OCI-LY1 (cell line): ENCODE results near the gene DCAF15.

Source experiments
- H2AFZ ChIP-seq: fragments of 200-600 bp; sonication (generic), shearing (Covaris generic); 2 replicates; pipeline ENCODE4 v1.6.0; 2014; ENCODE audit warnings: antibody characterized with exemption, mild to moderate bottlenecking, low read length
- H3F3A ChIP-seq: fragments of 200-600 bp; sonication (generic), shearing (Covaris generic); 2 replicates; pipeline ENCODE4 v1.6.0; 2014; ENCODE audit warnings: mild to moderate bottlenecking, antibody characterized with exemption, low read length, moderate library complexity; ENCODE audit not compliant: insufficient read depth
- H3K27ac ChIP-seq: fragments of 200-600 bp; sonication (generic); 2 replicates; pipeline ENCODE4 v1.5.1; 2014; ENCODE audit warnings: low read length, mixed run types, mild to moderate bottlenecking, low read depth; ENCODE audit not compliant: poor library complexity, severe bottlenecking
- H3K27me3 ChIP-seq: fragments of 200-600 bp; sonication (generic); 2 replicates; pipeline ENCODE4 v1.6.0; 2014; ENCODE audit warnings: antibody characterized with exemption, mild to moderate bottlenecking, low read length, moderate library complexity; ENCODE audit not compliant: insufficient read depth
- H3K36me3 ChIP-seq: fragments of 200-600 bp; sonication (generic); 2 replicates; pipeline ENCODE4 v1.6.1; 2014; ENCODE audit warnings: mild to moderate bottlenecking, antibody characterized with exemption, low read length, moderate library complexity, mixed read lengths; ENCODE audit not compliant: insufficient read depth
- H3K4me1 ChIP-seq: fragments of 200-600 bp; sonication (generic); 2 replicates; pipeline ENCODE4 v1.5.1; 2014; ENCODE audit warnings: mild to moderate bottlenecking, low read length, moderate library complexity; ENCODE audit not compliant: insufficient read depth, severe bottlenecking
- H3K4me2 ChIP-seq: fragments of 200-600 bp; sonication (generic), shearing (Covaris generic); 2 replicates; pipeline ENCODE4 v1.6.1; 2014; ENCODE audit warnings: low read length
- H3K4me3 ChIP-seq: fragments of 200-600 bp; sonication (generic); 2 replicates; pipeline ENCODE4 v1.5.1; 2014; ENCODE audit warnings: low read length, low read depth, mild to moderate bottlenecking, mixed read lengths; ENCODE audit not compliant: poor library complexity, severe bottlenecking
- H3K79me2 ChIP-seq: fragments of 200-600 bp; shearing (Covaris generic); 2 replicates; pipeline ENCODE4 v1.6.1; 2016; ENCODE audit warnings: mixed run types, low read length, mixed read lengths; ENCODE audit not compliant: insufficient read depth
- H3K9ac ChIP-seq: fragments of 200-600 bp; sonication (generic), shearing (Covaris generic); 2 replicates; pipeline ENCODE4 v1.6.1; 2014; ENCODE audit warnings: mild to moderate bottlenecking, low read length, mixed read lengths
- H3K9me2 ChIP-seq: fragments of 200-600 bp; sonication (generic), shearing (Covaris generic); 2 replicates; pipeline ENCODE4 v1.6.1; 2014; ENCODE audit warnings: low read depth, mild to moderate bottlenecking, low read length, mixed read lengths
- H3K9me3 ChIP-seq: fragments of 200-600 bp; shearing (Covaris generic); 2 replicates; pipeline ENCODE4 v1.6.1; 2014; ENCODE audit warnings: low read length, mixed read lengths
- H4K20me1 ChIP-seq: fragments of 200-600 bp; sonication (generic), shearing (Covaris generic); 2 replicates; pipeline ENCODE4 v1.6.0; 2016; ENCODE audit warnings: mild to moderate bottlenecking, low read length; ENCODE audit not compliant: insufficient read depth
- EZH2 ChIP-seq: fragments of 200-600 bp; sonication (generic), shearing (Covaris generic); IDR thresholded peaks from 2 replicates; pipeline ENCODE4 v1.8.0; 2017; ENCODE audit warnings: borderline replicate concordance, mixed run types, mild to moderate bottlenecking, antibody characterized with exemption, low read length, moderate library complexity, mixed read lengths
- TF ChIP-seq, protein P1 (sequence below): fragments of 200-600 bp; sonication (generic), shearing (Covaris generic); IDR thresholded peaks from 2 replicates; pipeline ENCODE4 v1.5.1; 2017; ENCODE audit warnings: mild to moderate bottlenecking, antibody characterized with exemption, low read length, moderate library complexity, mixed read lengths

The DCAF15 gene

DNA sequence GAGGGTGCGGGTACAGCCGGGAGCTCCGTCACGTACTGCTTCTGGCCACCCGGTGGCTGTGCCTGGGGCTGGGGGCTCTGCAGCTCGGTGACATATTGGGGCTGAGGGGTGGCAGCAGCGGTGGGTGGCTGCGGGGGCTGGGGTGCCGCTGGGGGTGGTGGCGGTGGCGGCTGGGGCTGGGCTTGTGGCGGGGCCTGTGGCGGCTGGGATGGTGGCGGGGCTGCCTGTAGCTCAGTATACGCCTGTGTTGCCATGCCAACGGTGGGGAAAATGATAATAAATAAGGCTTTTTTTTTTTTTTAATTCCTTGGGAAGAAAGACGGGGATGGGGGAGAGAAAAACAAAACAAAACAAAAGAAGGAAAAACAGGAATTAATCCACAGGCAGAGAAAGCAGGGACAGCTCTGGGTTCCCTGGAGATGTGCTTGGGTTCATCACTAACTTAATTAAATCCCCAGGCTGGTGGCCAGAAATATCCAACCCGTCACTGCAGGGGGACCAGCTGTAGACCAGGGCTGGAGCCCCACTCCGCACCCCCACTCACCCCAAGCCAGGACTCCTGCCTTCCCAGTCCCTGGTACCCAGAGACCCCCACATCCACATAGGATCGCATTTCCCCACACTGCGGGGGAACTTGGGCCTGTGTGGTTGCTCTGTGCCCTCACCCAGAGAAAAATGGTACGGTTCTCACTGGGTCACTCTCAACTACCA is 41.4 kb downstream of the DCAF15 start:
- Histone ChIP-seq H3K36me3 (peaks cover 2% of the 10 kb centered on the region), H3K9me3 (0 out of 2 replicates have a peak, but pooled peaks cover under 1% of the 10 kb centered on the region), H3K9me2 (no peaks in the 10 kb centered on the region), H3K27ac (no peak overlapping the region), H3K4me1 (no peaks in the 10 kb centered on the region), H4K20me1 (no peaks in the 10 kb centered on the region), H3F3A (no peaks in the 10 kb centered on the region), H3K4me3 (no peak overlapping the region), H2AFZ (no peak overlapping the region), H3K79me2 (no peaks in the 10 kb centered on the region), H3K9ac (no peak overlapping the region), H3K27me3 (no peaks in the 10 kb centered on the region), H3K4me2 (no peak overlapping the region)
- TF ChIP-seq EZH2 = no peak

DNA sequence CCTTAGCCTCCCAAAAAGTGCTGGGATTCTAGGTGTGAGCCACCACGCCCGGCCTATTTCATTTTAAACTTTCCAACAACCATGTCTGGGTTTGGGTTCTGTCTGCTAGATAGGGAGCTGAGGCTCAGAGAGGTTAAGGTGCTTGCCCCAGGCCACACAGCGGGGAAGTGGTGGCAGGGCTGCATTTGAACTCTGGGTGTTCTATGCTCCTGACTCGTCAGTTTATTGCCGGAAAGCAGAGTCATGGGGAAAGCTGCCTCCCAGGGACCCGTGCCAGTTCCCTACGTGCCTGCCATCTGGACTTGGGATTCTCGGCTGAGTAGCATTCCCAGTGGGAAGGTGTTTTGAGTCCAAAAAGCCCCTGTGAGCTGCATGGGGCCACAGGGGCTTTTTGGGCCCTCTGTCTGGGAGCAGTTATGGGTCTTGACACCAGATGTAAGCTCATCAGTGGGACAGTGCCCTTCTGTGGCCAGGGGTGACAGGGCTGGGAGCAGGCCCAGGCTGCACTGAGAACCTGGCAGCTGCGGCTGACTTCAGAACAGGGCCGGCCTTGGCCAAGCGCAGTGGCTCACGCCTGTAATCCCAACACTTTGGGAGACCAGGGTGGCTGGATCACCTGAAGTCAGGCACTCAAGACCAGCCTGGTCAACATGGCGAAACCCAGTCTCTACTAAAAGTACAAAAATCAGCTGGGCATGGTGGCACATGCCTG is 42.9 kb downstream of the DCAF15 start:
- Histone ChIP-seq H3K9me2 (no peaks in the 10 kb centered on the region), H3K4me3 (no peak overlapping the region), H3K4me2 (no peak overlapping the region), H3K9me3 (0 out of 2 replicates have a peak, but pooled peaks cover 7% of the 10 kb centered on the region), H3K4me1 (no peaks in the 10 kb centered on the region), H2AFZ (no peak overlapping the region), H3F3A (no peaks in the 10 kb centered on the region), H4K20me1 (no peaks in the 10 kb centered on the region), H3K27me3 (no peaks in the 10 kb centered on the region), H3K79me2 (no peaks in the 10 kb centered on the region), H3K36me3 (peaks cover 8% of the 10 kb centered on the region), H3K9ac (no peak overlapping the region), H3K27ac (no peak overlapping the region)
- TF ChIP-seq EZH2 = no peak
- TF ChIP-seq, protein P1, sequence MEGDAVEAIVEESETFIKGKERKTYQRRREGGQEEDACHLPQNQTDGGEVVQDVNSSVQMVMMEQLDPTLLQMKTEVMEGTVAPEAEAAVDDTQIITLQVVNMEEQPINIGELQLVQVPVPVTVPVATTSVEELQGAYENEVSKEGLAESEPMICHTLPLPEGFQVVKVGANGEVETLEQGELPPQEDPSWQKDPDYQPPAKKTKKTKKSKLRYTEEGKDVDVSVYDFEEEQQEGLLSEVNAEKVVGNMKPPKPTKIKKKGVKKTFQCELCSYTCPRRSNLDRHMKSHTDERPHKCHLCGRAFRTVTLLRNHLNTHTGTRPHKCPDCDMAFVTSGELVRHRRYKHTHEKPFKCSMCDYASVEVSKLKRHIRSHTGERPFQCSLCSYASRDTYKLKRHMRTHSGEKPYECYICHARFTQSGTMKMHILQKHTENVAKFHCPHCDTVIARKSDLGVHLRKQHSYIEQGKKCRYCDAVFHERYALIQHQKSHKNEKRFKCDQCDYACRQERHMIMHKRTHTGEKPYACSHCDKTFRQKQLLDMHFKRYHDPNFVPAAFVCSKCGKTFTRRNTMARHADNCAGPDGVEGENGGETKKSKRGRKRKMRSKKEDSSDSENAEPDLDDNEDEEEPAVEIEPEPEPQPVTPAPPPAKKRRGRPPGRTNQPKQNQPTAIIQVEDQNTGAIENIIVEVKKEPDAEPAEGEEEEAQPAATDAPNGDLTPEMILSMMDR = no peak

DNA sequence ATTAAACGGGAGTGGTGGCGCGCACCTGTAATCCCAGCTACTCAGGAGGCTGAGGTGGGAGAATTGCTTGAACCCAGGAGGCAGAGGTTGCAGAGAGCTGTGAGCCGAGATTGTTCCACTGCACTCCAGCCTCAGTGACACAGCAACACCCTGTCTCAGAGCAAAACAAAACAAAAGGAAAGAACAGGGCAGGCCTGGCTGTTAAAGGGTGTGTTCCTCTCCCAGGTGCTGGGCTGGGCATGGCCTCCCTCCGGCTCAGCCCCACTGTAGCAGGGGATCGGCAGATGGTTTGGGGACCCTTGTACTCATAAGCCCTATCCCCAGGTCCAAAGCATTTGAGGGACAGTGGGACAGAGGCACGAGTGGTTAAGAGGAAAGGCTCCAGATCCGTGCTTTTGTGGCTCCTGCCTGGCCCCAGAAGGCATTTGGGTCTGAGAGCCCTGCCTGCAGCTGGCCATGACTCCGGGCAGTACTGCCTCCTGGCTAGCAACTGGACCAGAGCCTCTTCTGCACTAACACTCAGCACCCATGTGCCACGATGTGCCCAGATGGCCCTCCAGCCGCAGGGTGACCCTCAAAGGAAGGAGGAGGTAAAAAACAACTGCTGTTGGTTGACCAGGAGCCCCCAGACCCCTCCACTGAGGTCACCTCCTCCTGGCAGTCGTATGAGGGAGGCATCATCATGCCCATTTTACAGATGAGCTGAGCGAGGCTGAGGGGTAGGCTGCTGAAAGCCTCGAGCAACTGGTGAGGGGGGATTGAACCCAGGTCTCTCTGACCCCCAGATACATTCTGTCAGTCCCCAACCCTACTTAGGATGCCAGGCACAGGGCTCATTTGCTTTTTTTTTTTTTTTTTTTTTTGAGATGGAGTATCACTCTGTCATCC is 43.8 kb downstream of the DCAF15 start:
- no peaks in the 10 kb centered on the region for H3K27me3 ChIP-seq
- peaks cover 4% of the 10 kb centered on the region for H3K4me1 ChIP-seq
- no peaks in the 10 kb centered on the region for H3K79me2 ChIP-seq
- H3K9ac ChIP-seq = no peak overlapping the region
- H3K4me3 ChIP-seq = no peak overlapping the region
- 0 out of 2 replicates have a peak, but pooled peaks cover 7% of the 10 kb centered on the region for H3K9me3 ChIP-seq
- peaks cover 8% of the 10 kb centered on the region for H3K36me3 ChIP-seq
- no peak overlapping the region for H3K27ac ChIP-seq
- no peaks in the 10 kb centered on the region for H4K20me1 ChIP-seq
- H3F3A ChIP-seq = no peaks in the 10 kb centered on the region
- TF ChIP-seq, protein P1 = no peak
- TF ChIP-seq EZH2 = no peak
- no peaks in the 10 kb centered on the region for H3K9me2 ChIP-seq
- no peak overlapping the region for H2AFZ ChIP-seq
- H3K4me2 ChIP-seq = no peak overlapping the region
